GM19395 (cell line): ENCODE data around the gene RNASEH2A.
A peak's percentile ranks its signal among the peaks of the same experiment; 100 is the strongest.

Experiments used
- ATAC-seq: cut with Tn5 transposase; IDR thresholded peaks from one replicate; pipeline ENCODE4 v1.9.1; 2021; ENCODE audit warnings: mild to moderate bottlenecking, moderate library complexity; ENCODE audit not compliant: unreplicated experiment

The RNASEH2A gene

DNA sequence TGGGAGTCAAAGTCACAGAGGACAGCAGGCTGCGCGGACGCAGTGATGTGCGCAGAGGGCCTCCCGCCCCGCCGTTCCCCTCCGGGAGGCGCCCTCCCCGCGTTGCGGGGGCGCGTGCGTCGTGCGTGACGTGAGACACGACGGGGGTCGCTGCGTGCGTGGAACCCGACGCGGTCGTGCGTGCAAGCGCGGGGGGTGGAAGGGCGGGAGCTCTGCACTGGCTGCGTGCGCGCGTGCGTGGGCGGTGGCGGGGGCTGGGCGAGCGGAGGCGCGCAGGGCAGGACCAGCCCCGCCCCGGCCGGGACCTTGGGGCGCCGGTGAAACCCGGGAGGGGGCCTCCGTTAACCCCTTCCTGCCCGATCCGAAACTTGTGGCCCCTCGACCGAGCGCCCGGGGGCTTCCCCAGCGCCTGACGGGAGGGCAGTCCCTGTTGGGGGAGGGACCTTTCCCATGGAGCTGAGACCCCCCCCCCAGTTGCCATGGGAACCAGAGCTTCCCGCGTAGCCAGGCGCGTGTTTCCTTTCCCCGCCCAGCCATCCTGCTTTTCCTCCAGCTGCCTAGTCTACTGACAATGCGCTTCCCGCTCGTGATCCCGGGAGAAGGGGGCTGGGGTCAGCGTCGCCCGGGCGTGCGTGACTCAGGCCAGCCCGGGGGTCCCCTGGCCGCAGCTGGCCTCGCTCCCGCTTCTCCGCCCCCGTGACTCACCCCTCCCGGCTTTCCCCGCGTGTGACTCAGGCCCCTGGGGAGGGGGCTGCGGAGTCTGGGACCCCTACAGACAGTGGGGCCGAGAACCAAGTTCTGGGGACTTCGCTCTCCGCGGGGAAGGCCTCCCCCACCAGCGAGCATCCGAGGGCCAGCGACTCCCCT, 23.7 kb upstream of the RNASEH2A start:
- ATAC-seq: no peak

DNA sequence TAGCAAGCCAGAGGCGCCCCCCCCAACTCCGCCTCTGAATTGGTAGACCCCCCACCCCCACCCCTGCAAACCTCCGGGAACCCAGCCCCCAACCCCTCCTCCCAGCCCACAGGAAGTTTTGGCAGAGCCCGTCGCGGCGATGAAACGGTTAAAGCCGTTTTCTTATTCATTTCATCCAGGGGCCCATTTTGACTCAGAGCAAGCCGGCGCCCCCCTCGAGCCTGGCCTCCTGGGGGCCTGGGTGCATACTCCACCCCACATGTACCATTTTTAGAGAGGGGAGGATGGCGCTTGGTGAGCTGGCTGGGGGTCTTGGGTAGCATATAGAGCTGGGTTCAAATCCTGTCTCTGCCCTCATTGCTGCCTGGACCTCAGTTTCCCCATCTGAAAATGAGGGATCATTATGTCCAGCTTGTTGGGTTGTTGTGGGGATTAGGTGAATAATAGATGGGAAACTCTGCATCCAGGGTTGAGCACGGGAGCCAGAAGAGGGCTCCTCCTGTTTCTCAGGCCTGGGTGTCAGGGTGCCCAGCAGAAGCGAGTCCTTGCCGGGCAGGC, 23.0 kb upstream of the RNASEH2A start:
- ATAC-seq: no peak

DNA sequence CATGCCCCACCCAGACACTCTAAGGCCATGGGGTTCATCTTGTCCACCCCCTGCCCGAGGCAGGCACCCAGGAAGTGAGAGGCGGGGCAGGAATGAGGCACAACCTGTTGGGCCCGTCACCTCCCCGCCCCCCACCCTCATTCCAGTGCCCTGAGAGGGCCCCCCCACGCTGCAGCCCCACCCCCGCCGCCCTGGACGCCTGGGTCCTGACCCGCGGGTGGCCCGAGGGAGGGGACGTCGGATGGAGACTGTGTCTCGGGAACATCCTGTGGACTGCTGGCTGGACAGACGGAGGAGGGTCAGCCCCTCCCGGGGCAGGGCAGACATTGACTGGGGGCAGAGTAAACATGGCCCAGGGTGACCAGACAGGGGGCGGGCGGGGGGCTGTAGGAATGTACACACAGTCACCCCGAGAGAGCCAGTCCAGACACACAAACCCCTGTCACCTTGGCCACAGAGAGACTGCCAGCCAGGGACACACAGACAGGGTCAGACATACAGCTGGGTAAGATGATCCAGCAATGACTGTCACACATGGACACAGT, 22.5 kb upstream of the RNASEH2A start:
- ATAC-seq: no peak

DNA sequence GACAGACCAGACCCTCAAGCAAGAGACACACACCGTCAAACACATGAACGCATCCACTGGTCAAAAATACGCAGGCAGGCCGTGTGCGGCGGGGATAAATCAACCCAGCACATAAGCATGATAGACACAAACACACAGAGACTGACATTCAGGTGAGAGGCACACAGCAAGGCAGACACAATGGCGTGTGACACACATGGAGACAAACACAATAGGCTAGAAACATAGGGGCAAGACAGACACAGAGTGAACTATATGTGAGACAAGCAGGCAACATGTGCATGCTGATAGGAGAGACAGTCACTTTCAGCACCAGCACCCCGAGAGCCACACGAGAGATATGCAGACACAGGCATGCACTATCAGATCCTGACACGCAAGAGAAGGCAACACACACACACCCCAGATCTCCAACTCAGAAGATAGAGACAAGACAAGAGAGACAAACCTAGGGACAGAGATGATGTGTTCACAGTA, 22.0 kb upstream of the RNASEH2A start:
- ATAC-seq: no peak

DNA sequence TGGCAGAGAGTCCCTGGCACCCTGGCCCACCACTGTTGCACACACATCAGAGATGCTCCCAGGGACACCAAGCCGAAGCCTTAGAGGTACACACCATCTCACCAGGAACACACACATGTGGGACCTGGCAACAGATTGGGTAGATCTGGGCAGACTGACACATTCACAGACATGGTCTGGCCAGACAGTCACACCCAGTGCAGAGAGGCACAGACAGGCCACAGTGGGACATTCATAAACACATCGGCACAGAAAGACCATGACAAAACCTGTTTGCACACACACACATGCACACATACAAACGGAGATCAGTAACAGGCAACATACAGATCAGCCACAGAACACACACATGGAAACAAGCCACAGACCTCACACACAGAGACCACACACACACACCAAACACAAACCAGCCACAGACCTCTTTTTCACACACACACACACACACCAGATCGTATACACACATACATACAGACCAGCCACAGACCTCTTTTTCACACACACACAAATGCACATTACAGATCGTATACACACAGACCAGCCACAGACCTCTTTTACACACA, 21.4 kb upstream of the RNASEH2A start:
- ATAC-seq: no peak

DNA sequence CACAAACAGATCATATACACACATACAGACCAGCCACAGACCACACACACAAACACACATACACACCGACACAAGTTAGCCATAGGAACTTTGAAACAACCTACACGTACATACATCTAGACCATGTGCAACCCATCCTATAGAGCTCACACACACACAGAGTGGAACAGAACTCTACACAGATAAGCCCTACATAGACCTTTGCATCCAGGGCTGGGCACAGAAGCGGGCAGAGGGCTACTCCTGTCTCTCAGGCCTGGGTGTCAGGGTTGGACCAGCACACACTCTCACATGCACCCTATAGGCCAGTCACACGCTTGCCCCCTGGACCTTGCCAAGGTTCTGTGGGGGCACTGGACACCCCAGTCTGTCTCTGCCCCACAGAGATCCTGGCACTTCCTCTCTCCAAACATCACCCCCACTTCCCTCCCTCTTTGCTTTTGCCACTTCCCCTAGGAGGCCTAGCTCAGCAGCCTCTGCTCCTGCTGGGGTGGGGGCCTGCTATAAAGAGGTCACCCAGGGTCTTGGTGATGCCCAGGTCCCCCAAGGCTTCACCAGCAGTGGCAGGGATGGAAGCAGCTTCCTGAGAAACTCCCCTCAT, 20.9 kb upstream of the RNASEH2A start:
- no peak for ATAC-seq

DNA sequence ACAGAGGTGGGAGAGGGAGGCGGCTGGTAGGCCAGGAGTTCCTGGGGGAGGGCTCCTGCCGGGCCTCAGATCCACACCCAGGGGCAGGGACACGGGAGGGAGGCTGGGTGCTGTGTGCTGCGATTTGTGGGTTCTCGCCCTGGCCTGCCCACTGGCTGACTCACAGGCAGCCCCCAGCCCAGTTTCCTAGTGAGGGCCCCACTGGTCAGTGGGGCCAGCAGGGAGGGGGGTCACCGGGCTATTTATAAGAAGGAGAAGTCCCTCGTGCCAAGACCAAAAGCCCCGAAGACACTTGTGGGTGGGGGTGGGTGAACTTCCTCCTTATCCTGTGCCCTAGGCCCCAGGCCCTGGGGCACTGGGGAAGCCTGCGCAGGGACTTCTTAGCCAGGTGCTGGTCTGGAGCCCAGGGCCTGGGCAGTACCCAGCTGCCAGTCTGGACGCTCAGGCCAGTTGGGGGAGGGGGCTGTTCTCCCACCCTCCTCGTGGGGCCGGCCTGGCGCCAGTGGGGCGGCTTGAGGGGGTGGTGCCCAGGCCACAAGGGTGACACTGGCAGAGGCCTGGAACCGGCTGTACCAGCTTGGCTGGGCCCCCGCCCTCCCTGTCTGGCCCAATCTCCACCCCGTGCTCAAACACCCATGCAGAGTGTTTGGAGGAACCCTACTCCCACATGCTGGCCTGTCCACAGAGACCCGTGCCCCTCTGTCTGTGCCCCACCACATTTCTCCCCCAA, 20.1 kb upstream of the RNASEH2A start:
- no peak for ATAC-seq

DNA sequence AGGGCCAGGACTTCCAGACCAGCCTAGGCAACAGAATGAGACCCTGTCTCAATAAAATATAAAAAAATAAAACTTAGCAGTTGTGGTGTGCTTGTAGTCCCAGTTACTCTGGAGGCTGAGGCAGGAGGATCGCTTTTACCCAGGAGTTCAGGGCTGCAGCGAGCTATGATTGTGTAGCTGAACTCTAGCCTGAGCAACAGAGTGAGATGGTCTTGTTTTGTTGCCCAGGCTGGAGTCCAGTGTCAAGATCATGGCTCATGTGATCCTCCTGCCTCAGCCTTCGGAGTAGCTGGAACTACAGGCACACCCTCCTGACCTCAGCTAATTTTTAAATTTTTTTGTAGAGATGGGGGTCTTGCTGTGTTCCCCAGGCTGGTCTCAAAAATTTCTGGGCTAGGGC, 19.4 kb upstream of the RNASEH2A start:
- ATAC-seq: no peak

DNA sequence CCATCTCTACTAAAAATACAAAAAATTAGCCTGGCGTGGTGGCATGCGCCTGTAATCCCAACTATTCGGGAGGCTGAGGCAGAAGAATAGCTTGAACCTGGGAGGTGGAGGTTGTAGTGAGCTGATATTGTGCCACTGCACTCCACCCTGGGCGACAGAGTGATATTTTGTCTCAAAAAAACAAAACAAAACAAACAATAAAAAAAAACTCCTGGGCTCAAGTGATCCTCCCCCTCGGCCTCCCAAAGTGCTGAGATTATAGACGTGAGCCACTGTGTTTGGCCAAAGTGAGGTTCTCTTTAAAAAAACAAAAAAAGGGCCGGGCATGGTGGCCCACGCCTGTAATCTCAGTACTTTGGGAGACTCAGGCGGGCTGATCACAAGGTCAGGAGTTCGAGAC, 18.9 kb upstream of the RNASEH2A start:
- no peak for ATAC-seq

DNA sequence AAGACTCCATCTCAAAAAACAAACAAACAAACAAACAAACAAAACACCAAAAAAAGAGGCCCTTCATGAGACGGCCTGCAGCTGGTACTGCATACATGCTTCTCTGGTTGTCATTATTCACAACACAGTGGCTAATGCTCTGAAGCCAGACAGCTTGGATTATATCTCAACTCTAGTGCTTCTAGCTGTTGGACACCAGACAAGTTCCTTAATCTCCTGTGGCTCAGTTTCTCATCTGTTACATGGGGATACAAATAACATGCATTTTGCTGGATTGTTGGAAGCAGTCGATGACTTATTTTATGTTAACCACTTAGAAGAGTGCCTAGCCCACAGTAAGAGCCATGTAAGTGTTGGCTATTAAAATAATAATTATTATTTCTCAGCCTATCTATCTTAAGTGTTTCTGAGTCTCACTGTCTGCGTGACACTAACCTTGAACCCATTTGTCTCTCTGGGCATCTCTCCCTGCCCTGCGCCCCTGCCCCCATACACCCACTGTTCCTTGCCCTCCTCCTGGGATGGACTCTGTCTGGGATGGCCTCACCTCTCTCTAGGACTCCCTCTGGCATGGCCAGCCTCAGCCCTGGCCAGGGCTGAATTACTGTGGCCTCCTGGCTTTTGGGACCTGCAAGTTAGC, 18.2 kb upstream of the RNASEH2A start:
- no peak for ATAC-seq

DNA sequence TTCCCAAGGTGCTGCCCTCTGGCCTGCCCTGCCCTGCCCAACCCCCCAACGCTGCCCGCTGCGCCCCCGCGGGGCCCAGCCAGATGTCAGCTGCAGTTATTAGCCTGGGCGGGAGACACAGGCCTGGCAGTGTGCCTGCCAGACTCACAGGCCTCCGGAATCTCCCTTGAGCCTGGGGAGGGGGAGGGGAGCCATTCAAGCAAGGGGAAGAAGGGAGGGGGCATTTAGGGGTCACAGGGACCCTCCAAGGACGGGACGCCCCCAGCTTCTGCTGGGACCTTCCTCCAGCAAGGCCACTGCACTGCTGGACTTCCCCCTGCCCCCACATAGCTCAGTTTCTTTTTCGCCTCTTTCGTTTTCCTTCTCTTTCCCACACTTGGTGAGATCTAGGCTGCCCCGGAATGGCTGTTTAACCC, 17.7 kb upstream of the RNASEH2A start:
- ATAC-seq: no peak

DNA sequence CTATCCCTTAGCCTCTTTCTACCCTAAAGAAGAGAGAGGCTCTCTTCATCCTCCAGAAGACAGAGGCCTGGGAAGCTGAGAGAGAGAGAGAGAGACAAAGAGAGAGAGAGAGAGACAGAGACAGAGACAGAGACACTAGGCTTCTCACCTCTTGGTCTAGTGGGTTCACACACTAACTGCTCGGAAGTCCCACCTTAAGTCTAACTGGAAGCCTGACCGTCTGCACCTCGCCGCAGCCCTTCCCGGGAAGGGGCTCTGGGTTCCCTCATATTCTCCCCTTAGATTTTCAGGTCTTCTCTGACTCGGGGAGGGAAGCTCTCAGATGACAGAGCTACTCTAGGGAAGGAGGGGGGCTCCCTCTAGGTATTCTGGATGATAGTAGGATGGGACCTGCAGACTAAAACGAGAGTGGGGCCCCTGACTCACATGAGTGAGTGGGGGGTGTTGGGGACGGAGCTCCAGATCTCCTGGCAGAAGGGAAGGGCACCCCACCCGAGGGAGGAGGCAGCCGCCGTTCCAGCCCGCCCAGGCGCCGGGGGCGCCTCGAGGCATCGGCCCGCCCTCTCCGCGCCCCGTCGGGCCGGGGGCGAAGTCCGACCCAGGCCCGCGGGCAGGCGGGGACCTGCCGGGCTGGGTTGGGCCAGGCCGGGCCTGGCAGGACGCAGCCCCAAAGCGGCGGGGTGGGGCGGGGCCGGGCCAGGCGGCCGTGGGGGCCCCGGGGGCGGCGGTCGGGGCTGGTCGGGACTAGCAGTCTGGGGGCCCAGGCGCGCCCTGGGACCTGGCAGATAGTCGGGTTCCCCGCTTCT, 17.1 kb upstream of the RNASEH2A start:
- no peak for ATAC-seq

DNA sequence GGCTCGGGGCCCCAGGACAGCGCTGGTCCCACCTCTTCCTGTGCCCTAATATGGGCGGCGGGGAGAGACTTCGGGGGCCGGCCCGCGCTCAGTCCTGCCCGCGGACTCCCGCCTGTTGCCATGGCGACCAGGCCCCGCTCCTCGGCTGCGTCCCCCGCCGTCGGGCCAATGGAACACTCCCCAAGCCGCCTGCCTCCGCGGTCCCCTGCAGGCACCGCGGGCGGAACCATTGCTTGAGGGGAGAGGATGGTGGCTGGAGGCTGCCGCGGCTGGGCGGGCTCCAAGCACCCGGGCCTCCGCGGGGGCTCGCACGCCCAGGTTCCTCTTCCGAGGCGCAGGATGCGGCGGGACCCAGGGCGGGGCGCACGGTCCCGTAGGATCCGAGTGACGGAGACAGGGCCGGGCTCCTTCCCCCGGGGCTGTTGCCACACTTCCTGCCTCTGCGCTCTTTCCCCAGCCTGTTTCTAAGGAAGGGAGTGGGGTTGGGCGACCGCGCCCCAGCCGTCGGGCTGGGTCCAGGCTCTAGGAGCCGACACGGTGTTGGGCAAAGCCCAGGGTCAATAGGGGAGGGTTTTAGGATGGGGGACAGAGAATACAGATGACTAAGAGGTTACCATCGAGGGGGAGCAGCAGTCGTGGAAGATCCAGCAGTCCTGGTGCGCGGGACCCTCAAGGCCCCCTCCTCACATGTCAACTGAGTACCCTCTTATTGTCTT, 16.3 kb upstream of the RNASEH2A start:
- ATAC-seq: peak; percentile 33

DNA sequence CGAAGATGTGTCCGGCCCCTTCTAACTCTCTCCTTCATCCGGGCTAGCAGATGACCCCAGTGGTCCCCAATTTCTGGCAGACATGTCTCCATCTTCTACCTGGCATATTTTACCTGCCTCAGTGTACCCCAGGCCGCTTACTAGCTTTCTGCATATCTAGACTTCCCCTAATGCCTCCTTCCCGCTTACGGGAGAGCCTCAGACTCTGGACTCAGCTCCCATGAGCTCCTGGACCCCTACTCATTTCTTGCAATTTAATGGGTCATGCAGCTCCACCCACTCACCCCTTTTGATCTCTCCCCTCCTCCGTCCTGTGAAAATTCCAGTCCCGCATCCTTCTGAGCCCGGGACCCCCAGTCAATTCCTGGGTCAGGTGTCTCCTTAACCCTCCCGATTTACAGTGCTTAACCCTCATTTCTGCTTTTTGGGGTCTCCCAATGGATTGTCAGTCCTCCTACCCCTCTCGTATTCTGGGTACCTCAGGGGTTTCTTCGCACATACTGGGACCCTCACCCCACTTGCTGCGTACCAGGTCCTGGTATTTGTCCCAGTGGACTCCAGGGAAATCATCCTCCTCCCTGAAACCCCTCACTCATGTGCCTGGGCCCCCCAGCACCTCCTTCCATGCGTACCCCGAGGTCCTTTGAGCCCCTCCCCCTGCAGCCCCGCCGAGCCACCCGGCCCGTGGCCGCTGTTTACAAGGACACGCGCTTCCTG, 15.6 kb upstream of the RNASEH2A start:
- ATAC-seq: no peak

DNA sequence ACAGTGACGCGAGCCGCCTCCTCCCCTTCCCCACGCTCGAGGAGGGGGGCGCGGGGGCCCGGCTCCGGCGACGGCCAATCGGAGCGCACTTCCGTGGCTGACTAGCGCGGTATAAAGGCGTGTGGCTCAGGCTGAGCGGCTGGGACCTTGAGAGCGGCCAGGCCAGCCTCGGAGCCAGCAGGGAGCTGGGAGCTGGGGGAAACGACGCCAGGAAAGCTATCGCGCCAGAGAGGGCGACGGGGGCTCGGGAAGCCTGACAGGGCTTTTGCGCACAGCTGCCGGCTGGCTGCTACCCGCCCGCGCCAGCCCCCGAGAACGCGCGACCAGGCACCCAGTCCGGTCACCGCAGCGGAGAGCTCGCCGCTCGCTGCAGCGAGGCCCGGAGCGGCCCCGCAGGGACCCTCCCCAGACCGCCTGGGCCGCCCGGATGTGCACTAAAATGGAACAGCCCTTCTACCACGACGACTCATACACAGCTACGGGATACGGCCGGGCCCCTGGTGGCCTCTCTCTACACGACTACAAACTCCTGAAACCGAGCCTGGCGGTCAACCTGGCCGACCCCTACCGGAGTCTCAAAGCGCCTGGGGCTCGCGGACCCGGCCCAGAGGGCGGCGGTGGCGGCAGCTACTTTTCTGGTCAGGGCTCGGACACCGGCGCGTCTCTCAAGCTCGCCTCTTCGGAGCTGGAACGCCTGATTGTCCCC, 14.9 kb upstream of the RNASEH2A start, which contains the start of gene JUNB:
Gene JUNB, plus strand, starts transcription at position 142 of the 706 bp plus-strand sequence. Its CDS starts 286 bp downstream, at position 428.
- ATAC-seq: peak; percentile 32

DNA sequence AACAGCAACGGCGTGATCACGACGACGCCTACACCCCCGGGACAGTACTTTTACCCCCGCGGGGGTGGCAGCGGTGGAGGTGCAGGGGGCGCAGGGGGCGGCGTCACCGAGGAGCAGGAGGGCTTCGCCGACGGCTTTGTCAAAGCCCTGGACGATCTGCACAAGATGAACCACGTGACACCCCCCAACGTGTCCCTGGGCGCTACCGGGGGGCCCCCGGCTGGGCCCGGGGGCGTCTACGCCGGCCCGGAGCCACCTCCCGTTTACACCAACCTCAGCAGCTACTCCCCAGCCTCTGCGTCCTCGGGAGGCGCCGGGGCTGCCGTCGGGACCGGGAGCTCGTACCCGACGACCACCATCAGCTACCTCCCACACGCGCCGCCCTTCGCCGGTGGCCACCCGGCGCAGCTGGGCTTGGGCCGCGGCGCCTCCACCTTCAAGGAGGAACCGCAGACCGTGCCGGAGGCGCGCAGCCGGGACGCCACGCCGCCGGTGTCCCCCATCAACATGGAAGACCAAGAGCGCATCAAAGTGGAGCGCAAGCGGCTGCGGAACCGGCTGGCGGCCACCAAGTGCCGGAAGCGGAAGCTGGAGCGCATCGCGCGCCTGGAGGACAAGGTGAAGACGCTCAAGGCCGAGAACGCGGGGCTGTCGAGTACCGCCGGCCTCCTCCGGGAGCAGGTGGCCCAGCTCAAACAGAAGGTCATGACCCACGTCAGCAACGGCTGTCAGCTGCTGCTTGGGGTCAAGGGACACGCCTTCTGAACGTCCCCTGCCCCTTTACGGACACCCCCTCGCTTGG, 14.1 kb upstream of the RNASEH2A start:
- no peak for ATAC-seq

DNA sequence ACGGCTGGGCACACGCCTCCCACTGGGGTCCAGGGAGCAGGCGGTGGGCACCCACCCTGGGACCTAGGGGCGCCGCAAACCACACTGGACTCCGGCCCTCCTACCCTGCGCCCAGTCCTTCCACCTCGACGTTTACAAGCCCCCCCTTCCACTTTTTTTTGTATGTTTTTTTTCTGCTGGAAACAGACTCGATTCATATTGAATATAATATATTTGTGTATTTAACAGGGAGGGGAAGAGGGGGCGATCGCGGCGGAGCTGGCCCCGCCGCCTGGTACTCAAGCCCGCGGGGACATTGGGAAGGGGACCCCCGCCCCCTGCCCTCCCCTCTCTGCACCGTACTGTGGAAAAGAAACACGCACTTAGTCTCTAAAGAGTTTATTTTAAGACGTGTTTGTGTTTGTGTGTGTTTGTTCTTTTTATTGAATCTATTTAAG, 13.5 kb upstream of the RNASEH2A start:
- no peak for ATAC-seq
